Activated T-helper 1 cell treated with Interleukin-2 at 50 U/mL for 16 hours (primary cell): Measurements from ENCODE around the gene MBLAC1.

Source experiments
- DNase-seq: peaks from one replicate; pipeline ENCODE4 v3.0.0-alpha.2; 2020; ENCODE audit warnings: low read depth

MBLAC1 gene

DNA sequence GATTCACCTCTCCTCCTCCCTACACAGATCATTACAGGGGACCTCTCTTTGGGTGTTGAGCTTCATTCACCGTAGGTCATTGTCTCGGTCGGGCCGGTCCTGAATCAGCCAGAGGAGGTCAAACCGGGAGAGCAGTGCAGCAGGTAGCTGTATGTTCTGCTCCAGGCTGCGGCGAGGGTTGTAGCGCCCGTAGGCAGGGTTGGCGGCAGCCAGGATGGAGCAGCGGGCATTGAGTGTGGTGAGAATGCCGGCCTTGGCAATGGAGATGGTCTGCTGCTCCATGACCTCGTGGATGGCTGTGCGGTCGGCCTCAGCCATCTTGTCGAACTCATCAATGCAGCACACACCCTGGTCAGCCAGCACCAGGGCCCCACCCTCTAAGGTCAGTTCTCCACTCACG lies 31.1 kb upstream of the MBLAC1 start:
- DNase-seq: no peak

- DNase-seq: no peak
Observed at GRCh38 chr7:100098913-100099312, 27.9 kb upstream of the MBLAC1 start.

DNA sequence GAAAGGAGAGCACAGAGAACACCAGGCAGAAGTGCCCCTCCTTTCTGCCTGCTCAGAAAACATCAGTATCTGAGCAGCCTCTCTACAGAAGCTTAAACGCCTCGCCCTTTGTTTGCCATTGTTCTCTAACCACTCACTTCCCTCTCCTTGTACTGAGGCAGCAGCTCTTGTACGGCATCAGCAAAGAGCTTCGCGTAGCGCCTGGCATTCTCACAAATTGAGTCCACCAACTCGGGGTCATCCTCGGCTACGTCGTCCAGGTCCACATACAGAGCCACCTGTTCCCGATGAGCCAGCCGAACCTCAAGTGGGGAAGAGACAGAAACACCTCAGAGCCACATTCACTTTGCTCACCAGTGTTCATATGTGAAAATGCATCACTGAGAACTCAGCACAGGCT lies 27.3 kb upstream of the MBLAC1 start:
- no peak for DNase-seq

DNA sequence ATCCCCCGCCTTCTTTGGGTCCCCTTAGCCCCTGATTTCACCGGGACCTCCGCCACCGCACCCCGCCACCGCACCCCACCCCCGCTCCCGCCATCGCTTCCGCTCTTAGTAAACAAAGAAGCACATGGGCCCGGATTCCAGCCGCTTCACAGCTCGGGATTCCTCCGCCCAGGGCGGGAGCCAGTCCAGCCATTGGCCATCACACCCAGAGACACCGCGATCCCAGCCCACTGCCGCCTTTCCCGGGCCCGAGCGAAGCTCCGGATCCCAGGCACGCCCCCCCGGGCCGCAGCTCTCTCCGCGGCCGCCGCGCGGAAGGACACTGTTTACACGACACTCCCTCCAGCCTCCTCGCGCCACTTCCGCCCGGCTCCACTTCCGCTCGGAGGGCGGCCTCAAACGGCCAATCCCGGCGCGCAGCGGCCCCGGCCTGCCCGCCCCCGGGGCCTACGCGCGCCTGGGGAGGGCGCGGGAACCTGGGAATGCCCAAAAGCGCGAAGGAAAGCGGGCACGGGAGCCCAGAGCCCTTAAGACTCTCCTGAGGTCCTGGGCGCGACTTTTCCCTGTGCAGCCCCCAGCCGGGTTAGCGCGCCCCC lies 26.2 kb upstream of the MBLAC1 start:
- DNase-seq: peak; percentile 79

DNA sequence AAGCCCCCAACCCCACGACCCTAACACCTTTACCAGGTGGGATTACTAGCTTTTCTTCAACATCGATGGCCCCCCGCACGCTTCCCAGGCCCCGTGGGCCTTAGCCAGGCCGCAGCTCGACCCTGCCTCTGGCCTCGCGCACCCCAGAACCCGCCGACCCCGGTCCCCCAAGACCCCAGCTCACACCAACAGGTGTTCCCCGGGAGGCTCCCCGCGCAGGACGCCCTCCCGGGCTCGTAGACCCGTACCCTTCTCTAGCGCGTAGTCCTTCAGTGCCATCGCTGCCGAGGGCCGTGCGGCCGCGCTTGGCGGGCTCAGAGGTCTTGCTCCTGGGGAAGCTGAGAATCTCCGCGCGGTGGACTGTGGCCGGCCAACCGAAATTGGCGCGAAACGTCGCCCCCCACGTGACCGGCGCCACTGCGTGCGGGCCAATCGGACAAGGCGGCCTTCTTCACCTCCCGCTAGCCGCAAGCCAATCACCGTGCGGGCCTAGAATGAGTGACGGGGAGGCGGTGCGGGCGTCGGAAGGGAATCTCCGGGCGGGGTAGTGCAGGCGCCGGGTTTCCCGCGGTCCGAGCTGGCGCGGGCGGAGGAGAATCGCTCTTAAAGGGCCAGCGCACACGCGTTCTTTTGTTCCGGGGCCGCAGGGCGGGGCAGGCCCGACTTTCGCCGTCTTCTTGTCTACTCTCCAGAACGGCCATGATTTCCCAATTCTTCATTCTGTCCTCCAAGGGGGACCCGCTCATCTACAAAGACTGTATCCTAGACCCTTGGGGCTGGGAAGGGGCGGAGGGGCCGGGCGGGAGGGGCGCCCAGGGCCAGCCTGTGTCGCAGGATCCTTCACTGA lies 25.5 kb upstream of the MBLAC1 start, which contains the start of the genes AP4M1 and MCM7:
Gene AP4M1 (plus strand): TSS at position 628 of the 847 bp plus-strand sequence. CDS start 72 bp downstream, at position 700.
Gene MCM7 (minus strand): TSS at position 382 of the 847 bp plus-strand sequence. CDS start 103 bp downstream, at position 279.
- peak; percentile 93 for DNase-seq

GRCh38 chr7:100102950-100103840 lies 23.6 kb upstream of the MBLAC1 start:
- no peak for DNase-seq

DNA sequence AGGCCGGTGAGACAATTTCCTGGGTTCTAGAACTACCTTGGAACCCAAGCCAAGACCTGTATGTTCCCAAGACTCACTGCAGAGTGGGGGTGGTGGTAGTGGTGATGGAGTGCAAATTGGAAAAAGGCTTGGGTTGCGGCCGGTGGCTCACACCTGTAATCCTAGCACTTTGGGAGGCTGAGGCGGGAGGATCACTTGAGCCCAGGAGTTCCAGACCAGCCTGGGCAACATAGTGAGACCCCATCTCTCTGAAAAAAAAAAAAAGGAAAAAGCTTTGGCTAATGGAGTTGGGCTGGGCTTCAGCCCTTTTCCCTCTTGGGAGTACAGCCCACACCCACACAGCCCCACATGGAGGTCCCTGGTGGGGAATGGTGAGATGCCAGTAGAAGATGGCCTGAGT lies 21.2 kb upstream of the MBLAC1 start:
- DNase-seq: no peak

DNA sequence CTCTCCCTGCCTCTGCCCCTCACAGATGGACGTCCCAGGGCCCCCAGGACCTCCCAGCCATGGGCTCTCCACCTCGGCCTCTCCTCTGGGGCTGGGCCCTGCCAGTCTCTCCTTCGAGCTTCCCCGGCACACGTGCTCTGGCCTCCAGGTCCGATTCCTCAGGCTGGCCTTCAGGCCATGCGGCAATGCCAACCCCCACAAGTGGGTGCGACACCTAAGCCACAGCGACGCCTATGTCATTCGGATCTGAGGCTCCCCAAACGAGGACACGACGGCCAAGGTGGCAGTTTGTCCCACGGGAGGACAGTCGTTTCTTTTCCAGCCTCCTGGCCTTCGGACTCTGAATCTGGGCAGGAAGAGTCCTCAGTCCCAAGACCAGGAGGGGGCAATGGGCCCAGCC lies 20.1 kb upstream of the MBLAC1 start:
- DNase-seq: no peak

DNA sequence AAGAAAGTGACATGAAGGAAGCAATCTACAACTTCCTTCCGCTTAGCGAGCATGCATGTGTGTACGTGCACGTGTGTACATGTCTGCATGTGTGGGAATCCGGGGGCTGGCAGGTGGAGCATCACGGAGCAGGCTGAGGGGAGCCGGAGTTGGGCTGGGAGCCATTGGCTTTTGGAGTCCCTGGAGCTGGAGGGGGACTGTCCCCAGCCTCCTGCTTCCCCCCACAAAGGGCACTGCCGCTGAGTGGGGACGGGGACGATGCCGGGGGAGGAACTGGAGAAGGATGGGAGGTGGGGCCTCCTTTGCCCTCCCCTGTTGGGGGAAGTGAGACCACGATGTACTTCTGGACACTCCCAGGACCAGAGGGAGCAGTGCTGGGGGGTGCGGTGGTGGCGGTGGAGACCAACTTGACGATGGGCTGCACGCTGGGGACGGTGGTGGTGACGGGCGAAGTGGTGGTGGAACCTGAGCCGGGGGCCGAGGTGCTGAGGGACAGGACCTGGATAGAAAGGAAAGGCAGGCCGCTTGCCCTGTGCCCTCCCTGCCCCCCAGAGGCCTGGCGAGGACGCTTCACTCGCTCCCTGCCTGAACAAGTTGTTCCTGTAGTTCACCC lies 19.5 kb upstream of the MBLAC1 start:
- DNase-seq: no peak

DNA sequence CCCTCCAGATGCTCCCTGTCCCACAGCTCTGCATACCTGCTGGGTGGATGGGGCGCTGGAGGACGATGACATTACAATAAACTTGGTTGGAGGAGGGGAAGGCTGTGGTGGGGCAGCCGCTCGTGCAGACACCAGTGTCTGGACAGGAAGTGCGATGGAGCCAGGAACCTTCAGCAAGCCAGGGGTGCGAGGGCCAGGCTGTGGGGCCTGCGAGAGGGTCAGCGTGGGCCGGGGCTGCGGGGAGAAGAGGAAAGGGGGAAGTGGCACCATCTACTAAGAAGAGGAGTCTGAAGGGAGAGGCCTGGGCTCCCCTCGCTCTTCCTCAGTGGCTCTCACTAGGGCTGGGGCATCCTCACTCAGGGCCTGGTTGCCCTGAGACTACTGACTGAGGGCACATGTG lies 18.9 kb upstream of the MBLAC1 start:
- DNase-seq: no peak

DNA sequence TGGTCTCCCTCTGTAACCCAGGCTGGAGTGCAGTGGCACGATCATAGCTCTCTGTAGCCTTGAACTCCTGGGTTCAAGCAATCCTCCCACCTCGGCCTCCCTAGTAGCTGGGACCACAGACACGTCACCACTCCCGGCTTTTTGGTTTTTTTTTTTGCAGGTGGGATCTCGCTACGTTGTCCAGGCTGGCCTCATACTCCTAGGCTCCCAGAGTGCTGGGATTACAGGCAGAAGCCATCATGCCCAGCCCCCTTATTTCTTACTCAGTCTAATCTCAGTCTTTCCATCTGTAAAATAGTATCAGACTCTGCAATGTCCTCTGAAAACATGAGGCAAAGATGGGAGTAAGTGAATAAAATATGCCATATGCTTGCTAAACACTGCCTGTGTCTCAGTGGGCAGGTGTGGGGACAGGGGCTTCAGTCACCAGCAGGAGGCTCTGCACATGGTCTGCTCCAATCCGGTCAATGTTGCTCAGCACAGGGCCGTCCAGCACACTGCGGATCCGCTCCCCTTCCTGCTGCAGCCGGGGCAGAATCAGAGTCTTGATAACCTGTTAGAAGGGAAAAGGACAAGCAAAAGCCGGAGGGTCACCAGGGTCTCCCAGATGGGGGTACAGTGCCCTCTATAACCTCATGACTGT lies 17.1 kb upstream of the MBLAC1 start:
- no peak for DNase-seq

- no peak for DNase-seq
Observed at GRCh38 chr7:100111156-100111555, 15.6 kb upstream of the MBLAC1 start.

DNA sequence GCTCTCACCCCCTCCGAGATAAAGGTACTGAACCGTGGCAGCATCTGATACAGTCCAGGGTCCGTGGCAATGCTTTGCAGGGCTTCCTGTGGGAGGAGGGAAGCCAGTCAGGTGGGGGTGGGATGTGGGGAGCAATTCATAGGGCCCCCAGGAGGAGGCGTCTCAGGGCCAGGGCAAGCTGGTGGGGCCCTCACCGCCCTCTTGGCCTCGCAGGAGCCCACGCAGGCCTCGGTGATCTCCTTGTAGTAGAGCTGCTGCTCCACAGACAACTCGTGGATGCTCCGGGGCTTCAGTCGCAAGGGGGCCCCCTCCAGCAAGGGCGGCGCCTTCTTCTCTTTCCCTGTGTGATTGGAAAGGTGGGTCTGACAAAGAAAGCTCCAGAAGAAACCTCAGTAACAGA lies 14.9 kb upstream of the MBLAC1 start:
- no peak for DNase-seq

- no peak for DNase-seq
Observed at GRCh38 chr7:100115026-100115425, 11.7 kb upstream of the MBLAC1 start.

GRCh38 chr7:100118388-100119071 lies 8.2 kb upstream of the MBLAC1 start:
- no peak for DNase-seq

GRCh38 chr7:100119072-100119969 lies 7.4 kb upstream of the MBLAC1 start, which contains the start of the genes CNPY4 and TAF6:
TSS of gene CNPY4 (plus strand) at chr7:100119634. CDS start at chr7:100119745, 111 bp downstream.
TSS of gene TAF6 (minus strand) at chr7:100119358. CDS start at chr7:100114209, 5,149 bp downstream.
- DNase-seq: peak; percentile 90

GRCh38 chr7:100119970-100120732 lies 6.6 kb upstream of the MBLAC1 start:
- peak; percentile 57 for DNase-seq

GRCh38 chr7:100120733-100121036 lies 6.1 kb upstream of the MBLAC1 start:
- no peak for DNase-seq

- DNase-seq: no peak
Observed at GRCh38 chr7:100122067-100122466, 4.7 kb upstream of the MBLAC1 start.
